ENCODE data around the gene TMEM107.

TMEM107 gene

DNA sequence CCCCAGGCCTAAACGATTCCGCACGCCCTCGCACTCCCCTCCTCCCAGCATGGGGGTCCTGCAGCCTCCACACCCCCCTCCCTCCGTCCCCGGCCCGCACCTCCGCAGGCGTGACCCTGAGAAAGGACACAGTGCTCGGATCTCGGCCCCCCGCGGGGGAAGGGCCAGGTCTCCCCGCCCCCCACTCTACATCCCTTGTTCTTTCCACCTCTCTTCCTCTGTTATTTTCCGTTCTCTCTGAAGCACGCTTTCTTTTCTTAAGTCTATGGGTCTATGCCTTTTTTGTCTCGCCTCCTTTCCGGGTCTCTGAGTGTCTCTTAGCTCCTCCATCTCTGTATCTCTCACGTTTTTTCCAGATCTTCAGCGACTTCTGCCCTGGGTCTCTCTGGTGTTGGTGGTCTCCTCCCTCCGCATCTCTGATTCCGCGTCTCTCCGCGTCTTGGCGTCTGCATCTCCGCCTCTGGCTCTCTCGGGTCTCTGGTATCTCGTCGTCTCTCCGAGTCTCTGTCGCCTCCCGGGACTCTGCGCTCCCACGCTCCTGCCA, 50.2 kb downstream of the TMEM107 start (continued):
- TF ChIP-seq ZNF830 (tag by site-specific recombination; IDR thresholded peaks at IDR 0.05; ENCODE audit: low read depth) (no peak), ZNF561 (tag by site-specific recombination; IDR thresholded peaks at IDR 0.05; ENCODE audit: borderline replicate concordance) (no peak), ZNF19 (tag by site-specific recombination; IDR thresholded peaks at IDR 0.05; ENCODE audit: low read depth) (no peak), ZNF37A (tag by site-specific recombination; IDR thresholded peaks at IDR 0.05) (no peak), ZNF76 (tag by site-specific recombination; IDR thresholded peaks at IDR 0.05; ENCODE audit: borderline replicate concordance, low read depth) (peak; percentile 28; the same call in 1 of the 2 replicates), ZNF335 (tag by site-specific recombination; conservative IDR thresholded peaks at IDR 0.05) (no peak; the same call in none of the 2 replicates), ZBTB21 (tag by site-specific recombination; IDR thresholded peaks at IDR 0.05) (no peak), KLF10 (tag by site-specific recombination; IDR thresholded peaks at IDR 0.05) (no peak), ZNF302 (tag by site-specific recombination; IDR thresholded peaks at IDR 0.05; ENCODE audit: low read depth) (no peak), ZFP37 (tag by site-specific recombination; IDR thresholded peaks at IDR 0.05) (no peak; the same call in 1 of the 2 replicates), ZNF184 (tag by site-specific recombination; IDR thresholded peaks at IDR 0.05) (no peak), ZNF114 (tag by site-specific recombination; IDR thresholded peaks at IDR 0.05) (no peak), HOXA7 (CRISPR knock-in tag; IDR thresholded peaks at IDR 0.05; ENCODE audit: borderline replicate concordance) (no peak), GLIS1 (tag by site-specific recombination; IDR thresholded peaks at IDR 0.05) (peak; percentile 77), YY1 (tag by site-specific recombination; IDR thresholded peaks at IDR 0.05) (no peak), GLIS2 (tag by site-specific recombination; IDR thresholded peaks at IDR 0.05) (peak; percentile 97), MYNN (tag by site-specific recombination; IDR thresholded peaks at IDR 0.05; ENCODE audit: borderline replicate concordance) (no peak), ZSCAN30 (tag by site-specific recombination; IDR thresholded peaks at IDR 0.05) (no peak), MEIS1 (CRISPR knock-in tag; IDR thresholded peaks at IDR 0.05; ENCODE audit: borderline replicate concordance) (no peak), ZNF211 (tag by site-specific recombination; IDR thresholded peaks at IDR 0.05; ENCODE audit: low read depth) (no peak), ZNF658 (tag by site-specific recombination; IDR thresholded peaks at IDR 0.05) (no peak), ZNF174 (tag by site-specific recombination; IDR thresholded peaks at IDR 0.05) (no peak), KLF8 (tag by site-specific recombination; IDR thresholded peaks at IDR 0.05) (peak; percentile 15; the same call in 1 of the 2 replicates)
- TF ChIP-seq, protein P1, sequence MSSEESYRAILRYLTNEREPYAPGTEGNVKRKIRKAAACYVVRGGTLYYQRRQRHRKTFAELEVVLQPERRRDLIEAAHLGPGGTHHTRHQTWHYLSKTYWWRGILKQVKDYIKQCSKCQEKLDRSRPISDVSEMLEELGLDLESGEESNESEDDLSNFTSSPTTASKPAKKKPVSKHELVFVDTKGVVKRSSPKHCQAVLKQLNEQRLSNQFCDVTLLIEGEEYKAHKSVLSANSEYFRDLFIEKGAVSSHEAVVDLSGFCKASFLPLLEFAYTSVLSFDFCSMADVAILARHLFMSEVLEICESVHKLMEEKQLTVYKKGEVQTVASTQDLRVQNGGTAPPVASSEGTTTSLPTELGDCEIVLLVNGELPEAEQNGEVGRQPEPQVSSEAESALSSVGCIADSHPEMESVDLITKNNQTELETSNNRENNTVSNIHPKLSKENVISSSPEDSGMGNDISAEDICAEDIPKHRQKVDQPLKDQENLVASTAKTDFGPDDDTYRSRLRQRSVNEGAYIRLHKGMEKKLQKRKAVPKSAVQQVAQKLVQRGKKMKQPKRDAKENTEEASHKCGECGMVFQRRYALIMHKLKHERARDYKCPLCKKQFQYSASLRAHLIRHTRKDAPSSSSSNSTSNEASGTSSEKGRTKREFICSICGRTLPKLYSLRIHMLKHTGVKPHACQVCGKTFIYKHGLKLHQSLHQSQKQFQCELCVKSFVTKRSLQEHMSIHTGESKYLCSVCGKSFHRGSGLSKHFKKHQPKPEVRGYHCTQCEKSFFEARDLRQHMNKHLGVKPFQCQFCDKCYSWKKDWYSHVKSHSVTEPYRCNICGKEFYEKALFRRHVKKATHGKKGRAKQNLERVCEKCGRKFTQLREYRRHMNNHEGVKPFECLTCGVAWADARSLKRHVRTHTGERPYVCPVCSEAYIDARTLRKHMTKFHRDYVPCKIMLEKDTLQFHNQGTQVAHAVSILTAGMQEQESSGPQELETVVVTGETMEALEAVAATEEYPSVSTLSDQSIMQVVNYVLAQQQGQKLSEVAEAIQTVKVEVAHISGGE (tag by site-specific recombination; conservative IDR thresholded peaks at IDR 0.05; ENCODE audit: low read depth), result 0 out of 2 replicates have a peak, but pooled peaks have one; percentile 6
- TF ChIP-seq, protein P2, sequence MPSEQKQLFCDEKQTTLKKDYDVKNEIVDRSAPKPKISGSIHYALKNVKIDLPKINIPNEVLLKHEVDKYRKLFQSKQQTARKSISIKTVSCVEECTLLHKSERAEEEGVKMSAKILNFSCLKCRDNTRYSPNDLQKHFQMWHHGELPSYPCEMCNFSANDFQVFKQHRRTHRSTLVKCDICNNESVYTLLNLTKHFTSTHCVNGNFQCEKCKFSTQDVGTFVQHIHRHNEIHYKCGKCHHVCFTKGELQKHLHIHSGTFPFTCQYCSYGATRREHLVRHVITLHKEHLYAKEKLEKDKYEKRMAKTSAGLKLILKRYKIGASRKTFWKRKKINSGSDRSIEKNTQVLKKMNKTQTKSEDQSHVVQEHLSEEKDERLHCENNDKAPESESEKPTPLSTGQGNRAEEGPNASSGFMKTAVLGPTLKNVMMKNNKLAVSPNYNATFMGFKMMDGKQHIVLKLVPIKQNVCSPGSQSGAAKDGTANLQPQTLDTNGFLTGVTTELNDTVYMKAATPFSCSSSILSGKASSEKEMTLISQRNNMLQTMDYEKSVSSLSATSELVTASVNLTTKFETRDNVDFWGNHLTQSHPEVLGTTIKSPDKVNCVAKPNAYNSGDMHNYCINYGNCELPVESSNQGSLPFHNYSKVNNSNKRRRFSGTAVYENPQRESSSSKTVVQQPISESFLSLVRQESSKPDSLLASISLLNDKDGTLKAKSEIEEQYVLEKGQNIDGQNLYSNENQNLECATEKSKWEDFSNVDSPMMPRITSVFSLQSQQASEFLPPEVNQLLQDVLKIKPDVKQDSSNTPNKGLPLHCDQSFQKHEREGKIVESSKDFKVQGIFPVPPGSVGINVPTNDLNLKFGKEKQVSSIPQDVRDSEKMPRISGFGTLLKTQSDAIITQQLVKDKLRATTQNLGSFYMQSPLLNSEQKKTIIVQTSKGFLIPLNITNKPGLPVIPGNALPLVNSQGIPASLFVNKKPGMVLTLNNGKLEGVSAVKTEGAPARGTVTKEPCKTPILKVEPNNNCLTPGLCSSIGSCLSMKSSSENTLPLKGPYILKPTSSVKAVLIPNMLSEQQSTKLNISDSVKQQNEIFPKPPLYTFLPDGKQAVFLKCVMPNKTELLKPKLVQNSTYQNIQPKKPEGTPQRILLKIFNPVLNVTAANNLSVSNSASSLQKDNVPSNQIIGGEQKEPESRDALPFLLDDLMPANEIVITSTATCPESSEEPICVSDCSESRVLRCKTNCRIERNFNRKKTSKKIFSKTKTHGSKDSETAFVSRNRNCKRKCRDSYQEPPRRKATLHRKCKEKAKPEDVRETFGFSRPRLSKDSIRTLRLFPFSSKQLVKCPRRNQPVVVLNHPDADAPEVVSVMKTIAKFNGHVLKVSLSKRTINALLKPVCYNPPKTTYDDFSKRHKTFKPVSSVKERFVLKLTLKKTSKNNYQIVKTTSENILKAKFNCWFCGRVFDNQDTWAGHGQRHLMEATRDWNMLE (tag by site-specific recombination; conservative IDR thresholded peaks at IDR 0.05; ENCODE audit: low read depth), result no peak
- TF ChIP-seq, protein P3, sequence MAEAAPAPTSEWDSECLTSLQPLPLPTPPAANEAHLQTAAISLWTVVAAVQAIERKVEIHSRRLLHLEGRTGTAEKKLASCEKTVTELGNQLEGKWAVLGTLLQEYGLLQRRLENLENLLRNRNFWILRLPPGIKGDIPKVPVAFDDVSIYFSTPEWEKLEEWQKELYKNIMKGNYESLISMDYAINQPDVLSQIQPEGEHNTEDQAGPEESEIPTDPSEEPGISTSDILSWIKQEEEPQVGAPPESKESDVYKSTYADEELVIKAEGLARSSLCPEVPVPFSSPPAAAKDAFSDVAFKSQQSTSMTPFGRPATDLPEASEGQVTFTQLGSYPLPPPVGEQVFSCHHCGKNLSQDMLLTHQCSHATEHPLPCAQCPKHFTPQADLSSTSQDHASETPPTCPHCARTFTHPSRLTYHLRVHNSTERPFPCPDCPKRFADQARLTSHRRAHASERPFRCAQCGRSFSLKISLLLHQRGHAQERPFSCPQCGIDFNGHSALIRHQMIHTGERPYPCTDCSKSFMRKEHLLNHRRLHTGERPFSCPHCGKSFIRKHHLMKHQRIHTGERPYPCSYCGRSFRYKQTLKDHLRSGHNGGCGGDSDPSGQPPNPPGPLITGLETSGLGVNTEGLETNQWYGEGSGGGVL (tag by site-specific recombination; IDR thresholded peaks at IDR 0.05), result peak; percentile 72
- TF ChIP-seq, protein P4, sequence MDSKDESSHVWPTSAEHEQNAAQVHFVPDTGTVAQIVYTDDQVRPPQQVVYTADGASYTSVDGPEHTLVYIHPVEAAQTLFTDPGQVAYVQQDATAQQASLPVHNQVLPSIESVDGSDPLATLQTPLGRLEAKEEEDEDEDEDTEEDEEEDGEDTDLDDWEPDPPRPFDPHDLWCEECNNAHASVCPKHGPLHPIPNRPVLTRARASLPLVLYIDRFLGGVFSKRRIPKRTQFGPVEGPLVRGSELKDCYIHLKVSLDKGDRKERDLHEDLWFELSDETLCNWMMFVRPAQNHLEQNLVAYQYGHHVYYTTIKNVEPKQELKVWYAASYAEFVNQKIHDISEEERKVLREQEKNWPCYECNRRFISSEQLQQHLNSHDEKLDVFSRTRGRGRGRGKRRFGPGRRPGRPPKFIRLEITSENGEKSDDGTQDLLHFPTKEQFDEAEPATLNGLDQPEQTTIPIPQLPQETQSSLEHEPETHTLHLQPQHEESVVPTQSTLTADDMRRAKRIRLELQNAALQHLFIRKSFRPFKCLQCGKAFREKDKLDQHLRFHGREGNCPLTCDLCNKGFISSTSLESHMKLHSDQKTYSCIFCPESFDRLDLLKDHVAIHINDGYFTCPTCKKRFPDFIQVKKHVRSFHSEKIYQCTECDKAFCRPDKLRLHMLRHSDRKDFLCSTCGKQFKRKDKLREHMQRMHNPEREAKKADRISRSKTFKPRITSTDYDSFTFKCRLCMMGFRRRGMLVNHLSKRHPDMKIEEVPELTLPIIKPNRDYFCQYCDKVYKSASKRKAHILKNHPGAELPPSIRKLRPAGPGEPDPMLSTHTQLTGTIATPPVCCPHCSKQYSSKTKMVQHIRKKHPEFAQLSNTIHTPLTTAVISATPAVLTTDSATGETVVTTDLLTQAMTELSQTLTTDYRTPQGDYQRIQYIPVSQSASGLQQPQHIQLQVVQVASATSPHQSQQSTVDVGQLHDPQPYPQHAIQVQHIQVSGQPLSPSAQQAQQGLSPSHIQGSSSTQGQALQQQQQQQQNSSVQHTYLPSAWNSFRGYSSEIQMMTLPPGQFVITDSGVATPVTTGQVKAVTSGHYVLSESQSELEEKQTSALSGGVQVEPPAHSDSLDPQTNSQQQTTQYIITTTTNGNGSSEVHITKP (tag by site-specific recombination; IDR thresholded peaks at IDR 0.05), result peak; percentile 53; the same call in 1 of the 2 replicates
